Thymus (tissue), 11 donors: ENCODE measurements around the gene CIB4. TPM values are rescaled to one million over a fixed set of nuclear protein-coding genes. Genes with fewer than 3 reads are reported as not detected.

ENCODE experiments used
- DNase-seq, 9 donors: peaks; one replicate each; pipeline ENCODE4 v3.0.0-alpha.2; 2013; ENCODE audit warnings: low spot score in 9 of 9, low read depth in 6 of 9, missing footprints in 1 of 9
- H3K27ac ChIP-seq, 2 donors: one replicate each; pipeline ENCODE4 v1.5.1; 2013; ENCODE audit warnings: control low read depth in 1 of 2, low read depth in 1 of 2, low read length in 1 of 2, mild to moderate bottlenecking in 1 of 2, moderate library complexity in 1 of 2
- H3K27me3 ChIP-seq, 2 donors: one replicate each; pipeline ENCODE4 v1.5.1; 2013; ENCODE audit warnings: low read length in 1 of 2; ENCODE audit not compliant: control insufficient read depth in 2 of 2, insufficient read depth in 1 of 2
- H3K36me3 ChIP-seq, 2 donors: one replicate each; pipeline ENCODE4 v1.5.1; 2013; ENCODE audit warnings: low read length in 1 of 2, mild to moderate bottlenecking in 1 of 2, moderate library complexity in 1 of 2; ENCODE audit not compliant: control insufficient read depth in 2 of 2, insufficient read depth in 2 of 2
- H3K4me1 ChIP-seq, 2 donors: one replicate each; pipeline ENCODE4 v1.5.1; 2013; ENCODE audit warnings: low read length in 2 of 2; ENCODE audit not compliant: control insufficient read depth in 2 of 2, insufficient read depth in 2 of 2
- H3K4me3 ChIP-seq, 2 donors: one replicate each; pipeline ENCODE4 v1.5.1; 2013; ENCODE audit warnings: low read length in 2 of 2, control low read depth in 1 of 2, mild to moderate bottlenecking in 1 of 2
- H3K9me3 ChIP-seq, 2 donors: one replicate each; pipeline ENCODE4 v1.5.1; 2013; ENCODE audit warnings: low read length in 1 of 2, mild to moderate bottlenecking in 1 of 2; ENCODE audit not compliant: control insufficient read depth in 2 of 2, insufficient read depth in 1 of 2
- WGBS: extraction: QIAGEN DNeasy Blood & Tissue Kit; methylation state at CpG from one replicate; pipeline ENCODE4 v1.1.7; 2013; 5-methylcytosine and 5-hydroxymethylcytosine counted together
- polyA plus RNA-seq: library from polyadenylated mRNA; stranded (reverse); fragments of 200-250 nt; gene quantifications from one replicate; pipeline ENCODE4 v1.2.3, GENCODE V29; 2013
- total RNA-seq: library from RNA; stranded (reverse); fragments of 120-200 nt; gene quantifications from one replicate; pipeline ENCODE4 v1.2.4, GENCODE V29; 2013
- donor health status: healthy.

The CIB4 gene
- total and polyA plus RNA-seq, 2 donors, result 0.19 TPM; not detected in 1

GRCh38 chr2:26560892-26561291 lies 80.3 kb downstream of the CIB4 start:
- no peaks in the 10 kb centered on the region for H3K36me3 ChIP-seq
- DNase-seq, result no peak
- H3K4me3 ChIP-seq, result no peak overlapping the region
- H3K4me1 ChIP-seq, result peaks cover 7 to 14% of the 10 kb centered on the region in 2 donors
- peaks cover 25 to 98% of the 10 kb centered on the region in 2 donors for H3K27me3 ChIP-seq
- H3K27ac ChIP-seq, result no peak overlapping the region
- peaks cover 0 to 12% of the 10 kb centered on the region in 2 donors for H3K9me3 ChIP-seq
- 98% methylated on average over 3 of the region's 3 CpGs for WGBS

DNA sequence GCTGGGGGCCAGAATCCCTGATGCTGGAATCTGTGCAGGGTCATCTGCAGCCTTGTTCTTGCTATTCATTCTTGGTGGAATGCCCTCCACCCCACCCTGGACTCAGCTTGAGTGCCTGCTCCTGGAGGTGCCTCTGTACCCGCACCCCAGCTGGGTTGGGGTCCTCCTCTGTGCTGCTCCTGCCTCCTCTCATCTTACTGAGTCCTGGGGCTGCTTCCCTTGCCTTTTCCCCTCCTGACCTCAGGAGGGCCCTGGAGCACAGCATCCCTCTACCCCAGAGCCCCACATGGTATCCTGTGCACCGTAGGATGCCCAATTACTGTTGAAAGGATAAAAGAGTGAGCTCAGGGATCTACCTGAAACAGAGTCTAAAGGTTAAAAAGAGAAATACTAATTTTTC lies 81.6 kb downstream of the CIB4 start:
- Histone ChIP-seq H3K27me3 (peaks cover 25 to 95% of the 10 kb centered on the region in 2 donors), H3K4me3 (no peak overlapping the region), H3K36me3 (no peaks in the 10 kb centered on the region), H3K9me3 (peaks cover 0 to 12% of the 10 kb centered on the region in 2 donors), H3K4me1 (peaks cover 7 to 14% of the 10 kb centered on the region in 2 donors), H3K27ac (no peak overlapping the region)
- WGBS, result 92% methylated on average over 2 of the region's 2 CpGs
- no peak for DNase-seq

DNA sequence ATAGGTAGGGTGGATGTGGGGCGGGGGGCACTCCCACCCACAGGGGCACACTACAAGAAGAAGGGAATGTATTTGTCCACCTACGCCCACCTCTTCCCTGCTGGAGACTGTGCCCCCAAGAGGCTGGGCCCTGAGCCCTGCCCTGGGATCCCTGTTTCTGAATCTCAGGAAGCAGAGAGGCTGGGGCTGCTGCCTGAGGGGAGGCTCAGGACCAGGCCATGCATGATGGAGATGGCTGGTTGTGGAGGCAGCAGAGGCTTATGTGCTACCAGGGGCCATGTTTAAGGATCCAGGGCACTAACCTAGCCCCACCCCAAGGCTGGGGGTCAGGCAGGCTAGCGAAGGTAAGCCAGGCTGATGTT lies 82.1 kb downstream of the CIB4 start:
- Histone ChIP-seq H3K36me3 (no peaks in the 10 kb centered on the region), H3K4me1 (peaks cover 7 to 14% of the 10 kb centered on the region in 2 donors), H3K27ac (no peak overlapping the region), H3K9me3 (peaks cover 0 to 12% of the 10 kb centered on the region in 2 donors), H3K27me3 (peaks cover 25 to 89% of the 10 kb centered on the region in 2 donors), H3K4me3 (no peak overlapping the region)
- 95% methylated on average over 3 of the region's 3 CpGs for WGBS
- DNase-seq, result no peak

DNA sequence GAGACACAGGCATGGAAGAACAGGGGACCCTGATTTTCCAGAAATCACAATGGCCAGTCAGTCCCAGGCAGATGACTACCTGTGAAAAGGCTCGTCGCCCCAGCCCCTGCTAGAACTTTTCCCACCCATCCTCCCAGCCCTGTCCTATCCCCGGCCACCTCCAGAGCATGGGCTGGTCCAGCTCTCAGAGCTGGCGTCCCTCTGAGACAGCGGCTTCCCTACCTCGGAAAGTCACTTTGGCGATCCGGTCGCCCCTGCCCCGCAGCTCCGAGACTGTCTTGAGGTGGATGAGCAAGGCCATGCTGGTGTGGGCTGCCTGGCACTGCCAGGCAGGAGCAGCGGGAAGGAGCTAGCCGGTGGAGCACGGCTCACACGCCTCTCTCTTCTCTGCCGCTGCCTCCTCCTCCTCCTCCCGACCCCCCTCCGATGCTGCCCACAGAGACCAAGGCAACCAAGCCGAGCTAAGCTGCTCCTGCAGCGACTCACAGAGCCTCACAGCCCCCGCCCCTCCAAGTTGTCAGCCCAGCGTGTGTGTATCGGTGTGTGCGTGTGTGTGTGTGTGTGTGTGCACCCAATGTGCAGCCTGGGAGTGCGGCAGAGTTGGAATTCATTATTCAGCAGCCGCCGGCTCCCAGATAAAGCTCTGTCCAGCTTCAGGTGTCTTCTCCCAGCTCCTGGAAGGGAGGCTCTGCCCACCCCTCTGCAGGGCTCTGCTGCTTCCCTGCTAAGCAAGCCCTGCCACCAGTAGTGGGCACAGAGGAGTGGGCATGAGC lies 82.7 kb downstream of the CIB4 start:
- Histone ChIP-seq H3K4me3 (no peak overlapping the region), H3K4me1 (peaks cover 7 to 14% of the 10 kb centered on the region in 2 donors), H3K27me3 (peaks cover 25 to 86% of the 10 kb centered on the region in 2 donors), H3K36me3 (no peaks in the 10 kb centered on the region), H3K9me3 (peaks cover 0 to 12% of the 10 kb centered on the region in 2 donors), H3K27ac (no peak overlapping the region)
- no peak for DNase-seq
- 49% methylated on average over 27 of the region's 27 CpGs for WGBS

DNA sequence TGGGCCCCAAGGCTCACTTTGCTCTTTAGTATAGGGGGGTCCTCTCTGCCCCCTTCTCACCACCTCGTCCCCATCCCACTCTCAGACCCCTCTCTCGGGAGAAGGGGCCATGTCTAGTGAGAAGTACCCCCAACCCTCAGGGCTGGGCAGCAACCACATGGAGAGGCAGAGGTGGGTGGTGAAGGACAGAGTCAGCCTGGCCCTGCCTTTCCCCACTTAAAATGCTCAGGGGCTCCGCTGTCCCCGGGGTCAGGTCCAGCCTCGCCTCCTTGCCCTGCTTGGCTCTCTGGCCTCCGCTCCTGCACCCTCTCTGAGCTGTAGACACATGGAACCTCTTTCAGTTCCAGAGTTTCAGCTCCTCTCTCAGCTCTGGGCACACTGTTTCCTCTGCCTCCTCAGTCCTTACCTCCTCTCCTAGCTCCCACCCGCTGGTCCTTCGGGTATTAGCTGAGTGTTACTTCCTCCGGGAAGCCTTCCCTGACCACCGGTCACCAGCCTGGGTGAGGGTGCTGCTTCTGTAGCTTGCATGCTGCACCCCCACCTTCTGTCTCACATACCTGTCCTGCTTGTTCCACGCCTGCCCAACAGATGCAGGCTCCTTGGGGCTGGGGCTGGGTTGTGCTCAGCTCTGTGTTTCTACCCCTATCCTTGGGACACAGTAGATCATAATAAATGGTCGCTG lies 83.8 kb downstream of the CIB4 start:
- Histone ChIP-seq H3K9me3 (peaks cover 0 to 12% of the 10 kb centered on the region in 2 donors), H3K4me1 (peaks cover 4 to 9% of the 10 kb centered on the region in 2 donors), H3K36me3 (no peaks in the 10 kb centered on the region), H3K27ac (no peak overlapping the region), H3K4me3 (no peak overlapping the region), H3K27me3 (peaks cover 15 to 76% of the 10 kb centered on the region in 2 donors)
- DNase-seq, result no peak
- WGBS, result 89% methylated on average over 12 of the region's 12 CpGs

- Histone ChIP-seq H3K27me3 (peaks cover 7 to 68% of the 10 kb centered on the region in 2 donors), H3K4me3 (no peak overlapping the region), H3K9me3 (peaks cover 0 to 7% of the 10 kb centered on the region in 2 donors), H3K27ac (no peak overlapping the region), H3K4me1 (peaks cover 0 to 1% of the 10 kb centered on the region in 2 donors), H3K36me3 (no peaks in the 10 kb centered on the region)
- 92% methylated on average over 15 of the region's 15 CpGs for WGBS
- no peak for DNase-seq
Observed at GRCh38 chr2:26556309-26557243, 84.6 kb downstream of the CIB4 start.

DNA sequence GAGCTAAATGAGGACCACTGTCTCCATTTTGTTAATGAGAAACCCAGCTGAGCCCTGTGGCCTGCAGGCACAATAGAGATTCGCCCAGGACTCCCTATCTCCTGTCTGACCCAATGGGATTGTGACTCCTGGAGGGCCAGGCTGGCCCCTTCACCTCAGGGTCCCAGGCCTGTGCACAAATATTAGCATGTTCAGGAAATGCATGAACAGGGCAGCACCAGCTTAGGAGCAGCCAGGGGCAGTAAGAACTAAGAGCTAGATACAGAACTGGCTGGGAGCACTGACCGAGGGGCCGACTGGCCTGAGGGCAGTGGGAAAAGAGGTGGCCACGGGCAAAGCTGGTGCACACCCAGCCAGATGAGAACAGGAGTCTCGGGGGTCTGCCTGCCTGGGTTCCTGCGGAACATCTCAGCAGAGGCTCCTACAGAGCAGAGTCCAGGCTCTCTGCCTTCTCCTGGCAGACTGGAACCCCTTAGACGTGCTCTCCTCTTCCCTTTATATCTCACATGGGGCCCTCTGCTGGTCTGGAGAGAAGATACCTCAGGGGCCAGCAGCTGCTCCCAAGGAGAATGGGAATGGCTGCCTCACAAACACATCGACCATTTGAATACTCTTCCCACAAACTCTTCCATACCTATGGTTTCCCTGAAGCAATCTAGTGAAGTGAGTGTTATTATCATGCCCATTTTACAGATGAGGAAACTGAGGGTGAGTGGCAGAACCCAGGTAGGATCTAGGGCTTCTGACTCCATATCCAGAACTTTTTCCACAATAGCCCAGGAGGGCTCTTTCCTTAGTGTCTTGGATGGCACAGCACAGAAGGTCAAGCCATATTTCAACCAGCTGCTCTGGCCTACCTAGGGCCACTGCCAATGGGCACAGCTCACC lies 85.7 kb downstream of the CIB4 start:
- WGBS, result 89% methylated on average over 8 of the region's 8 CpGs
- Histone ChIP-seq H3K4me1 (no peaks in the 10 kb centered on the region), H3K9me3 (peaks cover 0 to 7% of the 10 kb centered on the region in 2 donors), H3K27me3 (peaks cover 5 to 60% of the 10 kb centered on the region in 2 donors), H3K4me3 (no peak overlapping the region), H3K27ac (no peak overlapping the region), H3K36me3 (no peaks in the 10 kb centered on the region)
- DNase-seq, result no peak

- Histone ChIP-seq H3K27ac (no peak overlapping the region), H3K4me3 (no peak overlapping the region), H3K27me3 (peaks cover 0 to 41% of the 10 kb centered on the region in 2 donors), H3K4me1 (no peaks in the 10 kb centered on the region), H3K36me3 (no peaks in the 10 kb centered on the region), H3K9me3 (peaks cover 0 to 3% of the 10 kb centered on the region in 2 donors)
- 84% methylated on average over 9 of the region's 9 CpGs for WGBS
- no peak for DNase-seq
Observed at GRCh38 chr2:26552641-26553374, 88.4 kb downstream of the CIB4 start.
